Umbilical cord (tissue), 2 donors: Measurements from ENCODE around the gene GOLGA6L25. TPM values are rescaled to one million over a fixed set of nuclear protein-coding genes. Genes with fewer than 3 reads are reported as not detected.
"Not testable (repeated sequence)": the region's sequence is repeated elsewhere in the genome, so short reads cannot be mapped to it uniquely, and the experiment has no call there.

ENCODE experiments used
- DNase-seq: peaks from one replicate; pipeline ENCODE4 v3.0.0-alpha.2; 2015; ENCODE audit warnings: low spot score
- total RNA-seq: library from RNA; depleted of rRNA; stranded (reverse); fragments of >200 nt; gene quantifications from one replicate; pipeline ENCODE4 v1.2.3, GENCODE V29; 2014; ENCODE audit warnings: low replicate concordance; ENCODE audit not compliant: insufficient read depth

GOLGA6L25 gene
- not detected for total RNA-seq

DNA sequence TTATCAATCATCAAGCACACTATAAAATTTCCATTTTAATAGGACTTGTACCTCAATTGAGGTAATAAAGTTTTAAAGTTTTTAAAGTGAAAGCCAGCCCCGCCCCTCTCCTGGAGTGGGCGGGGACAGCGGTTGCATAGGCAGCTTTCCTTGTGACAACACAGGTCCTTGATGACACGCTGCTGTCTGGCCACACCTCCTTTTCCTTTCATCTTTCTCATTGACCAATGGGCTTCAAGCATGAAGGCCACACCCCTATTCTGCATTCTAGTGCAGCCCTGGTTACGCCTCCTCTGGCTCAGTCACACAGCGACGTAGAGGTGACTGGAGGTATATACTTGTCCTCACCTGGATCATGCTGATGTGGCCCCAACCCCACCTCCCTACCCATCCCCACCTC is at the start of gene GOLGA6L25:
Gene GOLGA6L25, plus strand, starts transcription at position 301 of the 400 bp plus-strand sequence. Its CDS starts 61 bp downstream, at position 362.
- DNase-seq = not testable (repeated sequence)

DNA sequence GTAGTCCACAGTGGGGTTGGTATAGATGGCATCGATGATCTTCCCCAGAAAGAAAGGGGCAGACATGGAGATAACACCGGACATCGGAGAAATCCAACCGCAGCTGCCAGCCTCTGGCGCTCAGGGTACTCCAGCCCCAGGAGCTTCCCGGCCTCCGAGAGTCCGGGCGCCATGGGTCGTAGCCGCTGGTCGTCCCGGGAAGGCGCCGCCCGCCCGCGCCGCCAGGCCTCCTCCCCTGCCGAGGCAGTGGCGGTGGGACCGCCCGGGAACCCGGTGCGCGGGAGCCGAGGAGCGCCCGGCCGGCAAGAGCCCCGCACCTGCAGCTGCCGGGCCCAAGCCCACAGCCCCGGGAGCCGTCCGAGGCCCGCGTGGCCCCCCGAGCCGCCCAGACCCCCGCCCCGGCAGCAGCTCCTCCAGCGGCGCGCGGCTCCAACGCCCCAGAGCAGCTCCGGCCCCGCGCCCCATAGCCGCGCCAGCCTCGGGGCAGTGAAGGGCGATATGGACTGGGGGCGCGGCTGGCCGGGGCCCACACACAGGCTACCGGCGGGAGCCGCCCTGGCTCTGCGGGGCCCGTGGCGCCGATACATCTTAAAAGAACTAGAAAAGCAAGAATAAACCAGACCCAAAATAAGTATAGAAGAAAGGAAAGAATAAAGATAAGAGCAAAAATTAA is 45.0 kb upstream of the GOLGA6L25 start:
- DNase-seq = not testable (repeated sequence)

- DNase-seq = not testable (repeated sequence)
Observed at GRCh38 chr15:28514128-28514527, 39.2 kb upstream of the GOLGA6L25 start.

DNA sequence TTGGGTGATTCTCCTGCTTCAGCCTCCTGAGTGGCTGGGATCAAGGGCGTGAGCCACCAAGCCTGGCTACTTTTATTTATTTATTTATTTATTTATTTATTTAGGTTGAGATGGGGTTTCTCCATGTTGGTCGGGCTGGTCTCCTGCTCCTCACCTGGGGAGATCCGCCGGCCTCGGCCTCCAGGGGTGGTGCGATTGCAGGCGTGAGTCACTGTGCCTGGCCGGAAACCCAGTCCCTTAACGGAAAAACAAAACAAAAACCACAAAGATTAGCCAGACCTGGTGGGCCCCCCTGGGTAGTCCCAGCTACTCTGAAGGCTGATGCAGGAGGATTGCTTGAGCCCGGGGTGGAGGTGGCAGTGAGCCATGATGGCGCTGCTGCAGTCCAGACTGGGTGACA is 38.2 kb upstream of the GOLGA6L25 start:
- not testable (repeated sequence) for DNase-seq

- not testable (repeated sequence) for DNase-seq
Observed at GRCh38 chr15:28532954-28533353, 20.4 kb upstream of the GOLGA6L25 start, which contains the start of gene GOLGA8G. Gene GOLGA8G, minus strand, starts transcription at chr15:28532971. Its CDS starts 62 bp downstream, at chr15:28532909.

DNA sequence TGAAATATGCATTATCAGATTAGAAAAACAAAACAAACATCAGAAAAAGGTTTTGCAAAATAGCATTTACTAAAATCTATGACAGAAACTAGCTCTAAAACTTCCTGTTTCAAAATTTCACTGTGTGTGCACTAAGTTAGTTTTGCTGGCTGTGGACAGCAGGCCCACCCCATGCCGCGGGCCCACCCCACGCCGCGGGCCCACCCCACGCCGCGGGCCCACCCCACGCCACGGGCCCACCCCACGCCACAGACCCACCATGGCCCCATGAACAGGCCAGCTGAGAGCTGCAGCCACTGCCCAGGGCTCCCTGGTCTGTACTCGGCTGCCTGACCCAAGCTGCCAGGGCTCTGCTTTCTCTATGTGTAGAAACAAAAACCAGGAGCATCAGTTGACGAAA is 20.0 kb downstream of the GOLGA6L25 start:
- not testable (repeated sequence) for DNase-seq

DNA sequence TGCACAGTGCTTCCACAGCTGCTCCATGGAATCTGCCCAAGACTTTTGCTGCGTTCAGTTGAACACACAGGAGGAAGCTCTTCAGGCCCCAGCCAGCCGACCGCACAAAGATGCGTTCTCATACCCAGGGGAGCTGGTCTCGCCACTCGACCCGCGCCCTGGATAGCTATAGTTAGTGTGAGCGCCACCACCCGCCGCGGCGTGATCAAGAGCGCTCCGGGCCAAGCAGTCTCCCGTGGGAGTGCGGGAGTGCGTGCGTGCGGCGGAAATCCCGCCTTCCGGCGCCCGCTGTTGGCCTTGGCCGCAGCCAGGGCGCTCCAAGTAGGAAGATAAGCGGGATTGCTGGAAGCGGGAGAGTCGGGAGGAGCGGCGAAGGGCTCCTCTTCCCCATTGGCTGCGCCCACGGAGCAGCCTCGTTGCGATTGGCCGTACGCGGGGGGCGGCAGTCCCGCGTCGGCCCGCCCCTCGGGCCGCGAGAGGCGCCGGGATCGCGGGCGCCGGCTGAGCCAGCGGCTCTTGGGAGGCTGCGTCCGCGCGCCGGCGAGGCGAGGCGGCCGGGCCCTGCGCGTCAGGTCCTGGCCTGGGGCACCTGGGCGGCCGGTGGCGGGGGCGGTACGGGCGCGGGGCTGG is 35.7 kb downstream of the GOLGA6L25 start:
- DNase-seq = not testable (repeated sequence)

DNA sequence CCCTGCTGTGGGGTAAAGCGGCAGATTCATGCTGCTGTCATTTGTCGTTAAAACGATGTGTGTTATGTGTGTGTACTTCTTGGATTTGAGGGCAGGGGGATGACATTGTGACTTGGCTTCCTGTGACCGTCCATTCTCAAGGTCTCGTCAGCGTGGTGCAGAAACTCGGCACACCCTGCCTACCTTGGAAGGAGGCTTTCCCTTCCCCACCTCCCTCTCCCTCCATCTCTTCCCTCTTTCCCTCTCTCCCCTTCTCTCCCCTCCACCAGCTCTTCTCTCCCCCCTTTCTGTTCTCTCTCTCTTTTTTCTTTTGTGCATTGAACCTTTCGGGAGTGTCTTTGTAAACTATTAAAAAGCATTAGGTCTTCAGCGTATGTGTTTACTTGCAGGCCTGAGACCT is 36.4 kb downstream of the GOLGA6L25 start:
- DNase-seq = not testable (repeated sequence)

DNA sequence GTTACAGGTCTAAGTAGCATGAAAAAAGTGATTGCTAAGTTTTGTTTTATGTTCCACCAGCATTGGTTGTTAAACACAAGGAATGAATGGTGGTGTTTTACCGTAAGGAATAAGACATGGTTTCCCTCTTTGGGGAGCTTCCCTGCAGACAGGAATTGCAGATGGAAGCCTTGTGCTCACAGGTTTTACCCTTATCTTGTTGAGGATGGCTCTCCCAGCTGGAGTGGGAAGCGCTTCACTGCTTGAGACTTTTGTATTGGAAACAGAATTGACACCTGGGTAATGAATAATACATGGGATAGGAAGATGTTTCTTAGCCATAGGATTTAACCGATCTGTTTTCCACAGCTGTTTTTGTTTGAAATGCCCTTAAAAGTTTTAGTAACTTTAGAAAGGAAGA is 39.0 kb downstream of the GOLGA6L25 start:
- not testable (repeated sequence) for DNase-seq

DNA sequence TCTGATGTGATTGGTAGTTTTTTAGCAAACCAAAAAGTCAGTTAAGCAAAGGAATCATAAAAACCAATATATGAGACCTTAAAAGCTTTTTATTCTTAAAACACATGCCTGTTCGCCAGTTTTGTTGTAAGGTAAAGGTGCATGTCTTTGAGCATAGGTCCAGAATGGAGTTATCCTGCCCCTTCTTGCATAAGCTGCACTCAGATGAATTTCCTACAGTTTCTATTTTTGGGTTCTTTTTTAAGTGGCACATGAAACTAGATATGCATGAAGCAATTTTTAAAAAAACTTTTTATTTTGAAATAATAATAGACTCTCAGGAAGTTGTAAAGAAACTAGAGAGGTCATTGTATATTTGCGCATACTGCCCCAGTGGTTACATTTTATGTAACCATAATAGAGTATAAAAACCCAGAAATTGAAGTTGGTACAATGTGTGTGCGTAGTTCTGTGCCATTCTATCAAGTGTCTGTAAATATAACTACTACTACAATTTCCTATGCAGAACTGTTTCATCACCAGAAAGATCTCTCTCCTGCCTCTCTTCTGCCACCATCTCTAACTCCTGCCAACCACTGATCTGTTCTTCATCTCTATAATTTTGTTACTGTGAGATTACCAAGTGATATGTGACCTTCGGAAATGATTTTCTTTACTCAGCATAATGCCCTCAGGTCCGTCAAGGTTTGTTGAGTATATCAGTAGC is 40.2 kb downstream of the GOLGA6L25 start:
- DNase-seq = not testable (repeated sequence)

DNA sequence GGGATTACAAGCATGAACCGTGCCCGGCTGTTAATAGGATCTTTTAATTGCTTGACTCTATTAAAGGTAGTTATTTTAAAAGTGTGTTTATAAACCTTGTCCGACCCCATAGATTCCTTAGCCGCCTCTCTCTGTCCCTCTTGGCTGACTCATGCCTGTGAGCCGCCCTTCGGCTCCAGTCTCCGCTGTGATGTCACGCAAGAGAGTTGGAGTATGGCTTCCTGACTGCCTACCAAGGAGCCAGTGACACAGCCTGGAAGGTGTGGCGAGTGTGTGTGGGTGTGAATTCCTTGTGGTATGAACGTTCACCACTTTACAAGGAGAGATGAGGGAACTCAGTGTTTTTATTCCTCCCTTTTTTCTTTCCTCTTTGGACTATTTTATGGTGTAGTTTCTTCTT is 44.1 kb downstream of the GOLGA6L25 start:
- DNase-seq = not testable (repeated sequence)

GRCh38 chr15:28598209-28598608 is 44.8 kb downstream of the GOLGA6L25 start:
- not testable (repeated sequence) for DNase-seq

DNA sequence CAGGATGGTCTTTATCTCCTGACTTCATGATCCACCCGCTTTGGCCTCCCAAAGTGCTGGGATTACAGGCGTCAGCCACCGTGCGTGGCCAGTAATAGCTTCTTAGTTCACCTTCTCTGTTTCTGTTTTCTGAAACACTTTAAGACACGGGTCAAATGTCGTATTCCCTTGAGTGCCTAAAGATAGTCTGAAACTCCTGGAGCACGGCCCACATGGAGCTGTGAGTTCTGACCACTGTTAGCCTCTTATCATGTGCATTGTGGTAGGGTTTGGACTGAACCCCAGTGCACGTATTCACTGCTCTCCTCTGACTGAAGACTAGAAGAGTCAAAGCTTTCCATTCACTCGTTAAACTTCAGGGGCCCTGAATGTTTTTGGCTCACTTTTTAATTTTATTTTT is 48.8 kb downstream of the GOLGA6L25 start:
- DNase-seq = not testable (repeated sequence)

Other genes with a start within 250 kb of the GOLGA6L25 start
- gene HERC2, start 231.4 kb upstream of the GOLGA6L25 start, total RNA-seq = 43.8 TPM
- not detected for gene GOLGA6L24, start 195.5 kb upstream of the GOLGA6L25 start, total RNA-seq
- gene GOLGA8F, start 174.9 kb upstream of the GOLGA6L25 start, total RNA-seq = not detected
- 3.6 TPM for gene GOLGA8G, start 20.6 kb upstream of the GOLGA6L25 start, total RNA-seq
- 1.9 TPM for gene GOLGA8M, start 158.9 kb downstream of the GOLGA6L25 start, total RNA-seq